SK-N-SH (cell line): ENCODE data around the gene DVL1. TPM values are rescaled to one million over a fixed set of nuclear protein-coding genes. Genes with fewer than 3 reads are reported as not detected.

Experiments used
- CTCF ChIA-PET: fragments of 300-600, 350-600 bp; formaldehyde crosslinking; extraction: SDS; loops from one replicate; lab custom pipeline; 2021; lab: Yijun Ruan, JAX
- POLR2A ChIA-PET: fragments of 350-600 bp; sonication (Branson Sonifier 250); formaldehyde crosslinking; extraction: SDS; loops from one replicate; lab custom pipeline; 2020; ENCODE audit warnings: antibody characterized with exemption, inconsistent platforms; lab: Yijun Ruan, JAX
- DNase-seq: peaks from one replicate; pipeline ENCODE4 v3.0.0; 2012
- H2AFZ ChIP-seq: fragments of 200-600 bp; sonication (generic); 2 replicates; pipeline ENCODE4 v1.8.1; 2016; ENCODE audit warnings: antibody characterized with exemption, mild to moderate bottlenecking, low read depth
- H3F3A ChIP-seq: fragments of 200-600 bp; sonication (generic); replicated peaks from 2 replicates; pipeline ENCODE3; 2016; ENCODE audit warnings: antibody characterized with exemption, mild to moderate bottlenecking; ENCODE audit not compliant: insufficient read depth
- H3K27ac ChIP-seq, 2 experiments: fragments of 200-500 bp in 1 of 2; fragments of 200-600 bp in 1 of 2; sonication (Bioruptor generic) in 1 of 2; sonication (generic), shearing (Covaris generic) in 1 of 2; 2 replicates each; pipeline versions ENCODE4 v1.5.1 to v1.6.1; 2014 to 2016; ENCODE audit warnings: low read depth in 2 of 2, inconsistent platforms in 1 of 2, low read length in 1 of 2, mild to moderate bottlenecking in 1 of 2, mixed read lengths in 1 of 2
- H3K27me3 ChIP-seq: fragments of 200-600 bp; sonication (generic), shearing (Covaris generic); 2 replicates; pipeline ENCODE4 v1.6.1; 2016; ENCODE audit warnings: mixed run types; ENCODE audit not compliant: insufficient read depth
- H3K36me3 ChIP-seq, 2 experiments: fragments of 200-500 bp in 1 of 2; fragments of 200-600 bp in 1 of 2; sonication (Bioruptor generic) in 1 of 2; sonication (generic) in 1 of 2; replicated peaks in 1 of 2; 2 replicates each; pipeline versions ENCODE3 to v1.5.1; 2014 to 2016; ENCODE audit warnings: low read length in 1 of 2, mild to moderate bottlenecking in 1 of 2; ENCODE audit not compliant: insufficient read depth in 2 of 2, control insufficient read depth in 1 of 2
- H3K4me1 ChIP-seq, 2 experiments: fragments of 200-500 bp in 1 of 2; fragments of 200-600 bp in 1 of 2; sonication (Bioruptor generic) in 1 of 2; sonication (generic), shearing (Covaris generic) in 1 of 2; 2 replicates each; pipeline versions ENCODE4 v1.5.1 to v1.6.1; 2014 to 2016; ENCODE audit warnings: low read depth in 1 of 2, low read length in 1 of 2, mixed run types in 1 of 2; ENCODE audit not compliant: insufficient read depth in 2 of 2, control insufficient read depth in 1 of 2
- H3K4me2 ChIP-seq: fragments of 200-600 bp; sonication (generic), shearing (Covaris generic); 2 replicates; pipeline ENCODE4 v1.6.1; 2017; ENCODE audit warnings: mixed run types
- H3K4me3 ChIP-seq, 2 experiments: fragments of 200-500 bp in 1 of 2; fragments of 200-600 bp in 1 of 2; sonication (Bioruptor generic) in 1 of 2; sonication (generic), shearing (Covaris generic) in 1 of 2; 2 replicates each; pipeline versions ENCODE4 v1.5.1 to v1.8.1; 2014 to 2016; ENCODE audit warnings: low read depth in 2 of 2, inconsistent platforms in 1 of 2, low read length in 1 of 2, mild to moderate bottlenecking in 1 of 2, mixed read lengths in 1 of 2, moderate library complexity in 1 of 2
- H3K79me2 ChIP-seq: fragments of 200-600 bp; sonication (generic); 2 replicates; pipeline ENCODE4 v1.8.1; 2017; ENCODE audit warnings: mild to moderate bottlenecking; ENCODE audit not compliant: insufficient read depth
- H3K9ac ChIP-seq: fragments of 200-600 bp; sonication (generic); 2 replicates; pipeline ENCODE4 v1.6.1; 2017; ENCODE audit warnings: mixed run types
- H3K9me2 ChIP-seq: fragments of 200-600 bp; sonication (generic); 2 replicates; pipeline ENCODE4 v1.6.1; 2017; ENCODE audit warnings: mixed run types
- H3K9me3 ChIP-seq: fragments of 200-600 bp; sonication (generic); 2 replicates; pipeline ENCODE4 v1.6.1; 2017; ENCODE audit warnings: mixed run types, mild to moderate bottlenecking, moderate library complexity
- H4K20me1 ChIP-seq: fragments of 200-600 bp; sonication (generic); 2 replicates; pipeline ENCODE4 v1.6.1; 2017; ENCODE audit warnings: mild to moderate bottlenecking, mixed run types; ENCODE audit not compliant: insufficient read depth
- CHD2 ChIP-seq: fragments of 150-350 bp; IDR thresholded peaks from 2 replicates; pipeline ENCODE4 v1.6.1; 2018; ENCODE audit warnings: low read length; ENCODE audit not compliant: partially characterized antibody
- CTCF ChIP-seq: fragments of 200-600 bp; sonication (generic); IDR thresholded peaks from 2 replicates; pipeline ENCODE4 v1.6.1; 2017; ENCODE audit warnings: antibody characterized with exemption, mild to moderate bottlenecking, moderate library complexity
- ELF1 ChIP-seq: IDR thresholded peaks from 2 replicates; pipeline ENCODE4 v1.4.0; 2012
- EP300 ChIP-seq, 2 experiments: IDR thresholded peaks; 2 replicates each; pipeline versions ENCODE4 v1.4.0 to v1.6.1; 2012; ENCODE audit warnings: borderline replicate concordance in 1 of 2, low read depth in 1 of 2, low read length in 1 of 2
- FOXJ3 ChIP-seq: sonication (generic); formaldehyde crosslinking; IDR thresholded peaks from 2 replicates; pipeline ENCODE4 v1.5.1; 2020; ENCODE audit warnings: mild to moderate bottlenecking, missing genetic modification reagents
- FOXM1 ChIP-seq: IDR thresholded peaks from 2 replicates; pipeline ENCODE4 v1.4.0; 2012; ENCODE audit warnings: low read depth, mild to moderate bottlenecking
- GATA2 ChIP-seq: sonication (generic); formaldehyde crosslinking; IDR thresholded peaks from 2 replicates; pipeline ENCODE4 v1.5.0; 2020; ENCODE audit warnings: mild to moderate bottlenecking, missing genetic modification reagents
- JUND ChIP-seq: IDR thresholded peaks from 2 replicates; pipeline ENCODE4 v1.4.0; 2012
- MAX ChIP-seq: IDR thresholded peaks from 2 replicates; pipeline ENCODE4 v1.4.0; 2012; ENCODE audit warnings: low read depth
- MEF2A ChIP-seq: IDR thresholded peaks from 2 replicates; pipeline ENCODE4 v1.4.0; 2012; ENCODE audit warnings: low read depth, borderline replicate concordance
- RAD21 ChIP-seq: IDR thresholded peaks from 2 replicates; pipeline ENCODE4 v1.6.1; 2012; ENCODE audit warnings: mild to moderate bottlenecking, low read length
- REST ChIP-seq: IDR thresholded peaks from 2 replicates; pipeline ENCODE4 v1.6.1; 2012; ENCODE audit warnings: mild to moderate bottlenecking, low read depth, low read length, moderate library complexity
- RFX5 ChIP-seq: IDR thresholded peaks from 2 replicates; pipeline ENCODE4 v1.6.1; 2012; ENCODE audit warnings: mild to moderate bottlenecking, improper control_type of control experiment, low read length
- SMC3 ChIP-seq: IDR thresholded peaks from 2 replicates; pipeline ENCODE4 v1.6.1; 2012; ENCODE audit warnings: low read depth, low read length, improper control_type of control experiment
- TCF12 ChIP-seq: IDR thresholded peaks from 2 replicates; pipeline ENCODE4 v1.4.0; 2012
- TEAD4 ChIP-seq: IDR thresholded peaks from 2 replicates; pipeline ENCODE4 v1.4.0; 2012; ENCODE audit warnings: mild to moderate bottlenecking, borderline replicate concordance; ENCODE audit not compliant: insufficient read depth
- YY1 ChIP-seq: IDR thresholded peaks from 2 replicates; pipeline ENCODE4 v1.4.0; 2012; ENCODE audit warnings: low read depth, mild to moderate bottlenecking
- ZBTB33 ChIP-seq: IDR thresholded peaks from 2 replicates; pipeline ENCODE4 v1.4.0; 2012; ENCODE audit warnings: low read depth, borderline replicate concordance
- WGBS: methylation state at CpG from one replicate; pipeline ENCODE4 v1.1.6; 2017; ENCODE audit warnings: low lambda C conversion rate; 5-methylcytosine and 5-hydroxymethylcytosine counted together
- polyA plus RNA-seq, 3 experiments: library from polyadenylated mRNA; depleted of rRNA; stranded (reverse); fragments of >200 nt; gene quantifications; 2 replicates each; pipeline ENCODE4 v1.2.3, GENCODE V29; 2012
- TF ChIP-seq, protein P1 (sequence below): IDR thresholded peaks from 2 replicates; pipeline ENCODE4; 2012

DVL1 gene
- polyA plus RNA-seq, 1 of the 3 experiments (the other 2 are of a cell fraction): 32.0 TPM

- TF ChIP-seq EP300 (IDR thresholded peaks at IDR 0.05; ENCODE audit: borderline replicate concordance in 1 of 2, low read depth in 1 of 2, low read length in 1 of 2): peak in 1 of 2 experiments; percentile 37; a peak in 1 of 4 replicates
- no peak for TF ChIP-seq MEF2A
- peak; percentile 70; the same call in 1 of the 2 replicates for TF ChIP-seq YY1
- 0 out of 2 replicates have a peak, but pooled peaks have one; percentile 45 for TF ChIP-seq FOXM1
- peak; percentile 28 for TF ChIP-seq CTCF
- no peak; the same call in 1 of the 2 replicates for TF ChIP-seq JUND
- TF ChIP-seq FOXJ3: no peak; the same call in 1 of the 2 replicates
- TF ChIP-seq RFX5: no peak
- no peak for TF ChIP-seq RAD21
- TF ChIP-seq TCF12: no peak
- TF ChIP-seq MAX: peak; percentile 75
- no peak for TF ChIP-seq SMC3
Observed at GRCh38 chr1:1374929-1375662, 25.9 kb upstream of the DVL1 start, which contains the start of gene AURKAIP1 (continued).

- H3K79me2 ChIP-seq: peaks cover 36% of the 10 kb centered on the region
- no peaks in the 10 kb centered on the region for H4K20me1 ChIP-seq
- H3F3A ChIP-seq: peaks cover 13% of the 10 kb centered on the region
- peak; percentile 34 for DNase-seq
- peaks cover 0 to 8% of the 10 kb centered on the region in 2 experiments for H3K36me3 ChIP-seq
- peak overlapping the region; percentile 86 for H3K4me2 ChIP-seq
- TF ChIP-seq RFX5 (no peak), MAX (no peak), TEAD4 (no peak), REST (no peak), GATA2 (CRISPR knock-in tag) (no peak), CHD2 (no peak), ZBTB33 (no peak), ELF1 (no peak)
- TF ChIP-seq, protein P1, sequence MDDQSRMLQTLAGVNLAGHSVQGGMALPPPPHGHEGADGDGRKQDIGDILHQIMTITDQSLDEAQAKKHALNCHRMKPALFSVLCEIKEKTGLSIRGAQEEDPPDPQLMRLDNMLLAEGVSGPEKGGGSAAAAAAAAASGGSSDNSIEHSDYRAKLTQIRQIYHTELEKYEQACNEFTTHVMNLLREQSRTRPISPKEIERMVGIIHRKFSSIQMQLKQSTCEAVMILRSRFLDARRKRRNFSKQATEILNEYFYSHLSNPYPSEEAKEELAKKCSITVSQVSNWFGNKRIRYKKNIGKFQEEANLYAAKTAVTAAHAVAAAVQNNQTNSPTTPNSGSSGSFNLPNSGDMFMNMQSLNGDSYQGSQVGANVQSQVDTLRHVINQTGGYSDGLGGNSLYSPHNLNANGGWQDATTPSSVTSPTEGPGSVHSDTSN: no peak
- TF ChIP-seq, all 33 proteins: peak for 0
- Histone ChIP-seq H3K4me1 (peaks cover 0 to 29% of the 10 kb centered on the region in 2 experiments; a peak in 1 of 4 replicates), H3K4me3 (peak overlapping the region; percentile 77 to 96), H3K27me3 (no peaks in the 10 kb centered on the region), H3K27ac (peak overlapping the region; percentile 90 to 93), H3K9ac (peak overlapping the region; percentile 89), H3K9me3 (no peaks in the 10 kb centered on the region), H3K9me2 (no peaks in the 10 kb centered on the region), H2AFZ (no peak overlapping the region)
- ChIA-PET POLR2A (interaction anchor here (0.7 to 1.8 kb wide), 8 partner anchors 14 to 159 kb away, joined by 3 to 18 read pairs (median 6); partner anchors contain the start of genes CCNL2 and MRPL20), CTCF (interaction anchor here (0.6 to 5.9 kb wide), 13 partner anchors 19 to 343 kb away, joined by 3 to 34 read pairs (median 3); partner anchors contain the start of genes DVL1 and MRPL20)
- WGBS: 0% methylated on average over 1 of the region's 24 CpGs
Observed at GRCh38 chr1:1374589-1374928, 25.3 kb upstream of the DVL1 start.
